ENCODE data around the gene RPL23. TPM values are rescaled to one million over a fixed set of nuclear protein-coding genes. Genes with fewer than 3 reads are reported as not detected.

RPL23 gene
- total and polyA plus RNA-seq, 2 experiments from 2014 or later = 877 to 4,267 TPM

DNA sequence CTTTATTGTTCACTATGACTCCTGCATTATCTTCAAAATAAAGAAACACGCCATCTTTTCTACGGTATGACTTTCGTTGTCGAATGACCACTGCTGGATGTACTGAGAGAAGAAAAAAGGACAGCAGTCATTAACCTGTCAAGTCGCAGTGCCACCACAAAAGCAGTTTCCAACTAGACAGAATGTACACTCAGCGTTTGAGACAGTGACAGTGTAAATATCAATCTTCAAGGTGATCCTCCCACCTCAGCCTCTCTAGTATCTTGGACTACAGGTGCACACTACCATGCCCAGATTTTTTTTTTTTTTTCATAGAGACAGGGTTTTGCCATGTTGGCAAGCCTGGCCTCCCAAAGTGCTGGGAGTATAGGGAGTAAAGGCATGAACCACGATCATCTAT lies 3.1 kb downstream of the RPL23 start (continued):
- TF ChIP-seq, protein P1, sequence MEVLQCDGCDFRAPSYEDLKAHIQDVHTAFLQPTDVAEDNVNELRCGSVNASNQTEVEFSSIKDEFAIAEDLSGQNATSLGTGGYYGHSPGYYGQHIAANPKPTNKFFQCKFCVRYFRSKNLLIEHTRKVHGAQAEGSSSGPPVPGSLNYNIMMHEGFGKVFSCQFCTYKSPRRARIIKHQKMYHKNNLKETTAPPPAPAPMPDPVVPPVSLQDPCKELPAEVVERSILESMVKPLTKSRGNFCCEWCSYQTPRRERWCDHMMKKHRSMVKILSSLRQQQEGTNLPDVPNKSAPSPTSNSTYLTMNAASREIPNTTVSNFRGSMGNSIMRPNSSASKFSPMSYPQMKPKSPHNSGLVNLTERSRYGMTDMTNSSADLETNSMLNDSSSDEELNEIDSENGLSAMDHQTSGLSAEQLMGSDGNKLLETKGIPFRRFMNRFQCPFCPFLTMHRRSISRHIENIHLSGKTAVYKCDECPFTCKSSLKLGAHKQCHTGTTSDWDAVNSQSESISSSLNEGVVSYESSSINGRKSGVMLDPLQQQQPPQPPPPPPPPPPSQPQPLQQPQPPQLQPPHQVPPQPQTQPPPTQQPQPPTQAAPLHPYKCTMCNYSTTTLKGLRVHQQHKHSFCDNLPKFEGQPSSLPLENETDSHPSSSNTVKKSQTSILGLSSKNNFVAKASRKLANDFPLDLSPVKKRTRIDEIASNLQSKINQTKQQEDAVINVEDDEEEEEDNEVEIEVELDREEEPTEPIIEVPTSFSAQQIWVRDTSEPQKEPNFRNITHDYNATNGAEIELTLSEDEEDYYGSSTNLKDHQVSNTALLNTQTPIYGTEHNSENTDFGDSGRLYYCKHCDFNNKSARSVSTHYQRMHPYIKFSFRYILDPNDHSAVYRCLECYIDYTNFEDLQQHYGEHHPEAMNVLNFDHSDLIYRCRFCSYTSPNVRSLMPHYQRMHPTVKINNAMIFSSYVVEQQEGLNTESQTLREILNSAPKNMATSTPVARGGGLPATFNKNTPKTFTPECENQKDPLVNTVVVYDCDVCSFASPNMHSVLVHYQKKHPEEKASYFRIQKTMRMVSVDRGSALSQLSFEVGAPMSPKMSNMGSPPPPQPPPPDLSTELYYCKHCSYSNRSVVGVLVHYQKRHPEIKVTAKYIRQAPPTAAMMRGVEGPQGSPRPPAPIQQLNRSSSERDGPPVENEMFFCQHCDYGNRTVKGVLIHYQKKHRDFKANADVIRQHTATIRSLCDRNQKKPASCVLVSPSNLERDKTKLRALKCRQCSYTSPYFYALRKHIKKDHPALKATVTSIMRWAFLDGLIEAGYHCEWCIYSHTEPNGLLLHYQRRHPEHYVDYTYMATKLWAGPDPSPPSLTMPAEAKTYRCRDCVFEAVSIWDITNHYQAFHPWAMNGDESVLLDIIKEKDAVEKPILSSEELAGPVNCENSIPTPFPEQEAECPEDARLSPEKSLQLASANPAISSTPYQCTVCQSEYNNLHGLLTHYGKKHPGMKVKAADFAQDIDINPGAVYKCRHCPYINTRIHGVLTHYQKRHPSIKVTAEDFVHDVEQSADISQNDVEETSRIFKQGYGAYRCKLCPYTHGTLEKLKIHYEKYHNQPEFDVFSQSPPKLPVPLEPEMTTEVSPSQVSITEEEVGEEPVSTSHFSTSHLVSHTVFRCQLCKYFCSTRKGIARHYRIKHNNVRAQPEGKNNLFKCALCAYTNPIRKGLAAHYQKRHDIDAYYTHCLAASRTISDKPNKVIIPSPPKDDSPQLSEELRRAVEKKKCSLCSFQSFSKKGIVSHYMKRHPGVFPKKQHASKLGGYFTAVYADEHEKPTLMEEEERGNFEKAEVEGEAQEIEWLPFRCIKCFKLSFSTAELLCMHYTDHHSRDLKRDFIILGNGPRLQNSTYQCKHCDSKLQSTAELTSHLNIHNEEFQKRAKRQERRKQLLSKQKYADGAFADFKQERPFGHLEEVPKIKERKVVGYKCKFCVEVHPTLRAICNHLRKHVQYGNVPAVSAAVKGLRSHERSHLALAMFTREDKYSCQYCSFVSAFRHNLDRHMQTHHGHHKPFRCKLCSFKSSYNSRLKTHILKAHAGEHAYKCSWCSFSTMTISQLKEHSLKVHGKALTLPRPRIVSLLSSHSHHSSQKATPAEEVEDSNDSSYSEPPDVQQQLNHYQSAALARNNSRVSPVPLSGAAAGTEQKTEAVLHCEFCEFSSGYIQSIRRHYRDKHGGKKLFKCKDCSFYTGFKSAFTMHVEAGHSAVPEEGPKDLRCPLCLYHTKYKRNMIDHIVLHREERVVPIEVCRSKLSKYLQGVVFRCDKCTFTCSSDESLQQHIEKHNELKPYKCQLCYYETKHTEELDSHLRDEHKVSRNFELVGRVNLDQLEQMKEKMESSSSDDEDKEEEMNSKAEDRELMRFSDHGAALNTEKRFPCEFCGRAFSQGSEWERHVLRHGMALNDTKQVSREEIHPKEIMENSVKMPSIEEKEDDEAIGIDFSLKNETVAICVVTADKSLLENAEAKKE (CRISPR knock-in tag; IDR thresholded peaks at IDR 0.05) = no peak
- TF ChIP-seq, protein P2, sequence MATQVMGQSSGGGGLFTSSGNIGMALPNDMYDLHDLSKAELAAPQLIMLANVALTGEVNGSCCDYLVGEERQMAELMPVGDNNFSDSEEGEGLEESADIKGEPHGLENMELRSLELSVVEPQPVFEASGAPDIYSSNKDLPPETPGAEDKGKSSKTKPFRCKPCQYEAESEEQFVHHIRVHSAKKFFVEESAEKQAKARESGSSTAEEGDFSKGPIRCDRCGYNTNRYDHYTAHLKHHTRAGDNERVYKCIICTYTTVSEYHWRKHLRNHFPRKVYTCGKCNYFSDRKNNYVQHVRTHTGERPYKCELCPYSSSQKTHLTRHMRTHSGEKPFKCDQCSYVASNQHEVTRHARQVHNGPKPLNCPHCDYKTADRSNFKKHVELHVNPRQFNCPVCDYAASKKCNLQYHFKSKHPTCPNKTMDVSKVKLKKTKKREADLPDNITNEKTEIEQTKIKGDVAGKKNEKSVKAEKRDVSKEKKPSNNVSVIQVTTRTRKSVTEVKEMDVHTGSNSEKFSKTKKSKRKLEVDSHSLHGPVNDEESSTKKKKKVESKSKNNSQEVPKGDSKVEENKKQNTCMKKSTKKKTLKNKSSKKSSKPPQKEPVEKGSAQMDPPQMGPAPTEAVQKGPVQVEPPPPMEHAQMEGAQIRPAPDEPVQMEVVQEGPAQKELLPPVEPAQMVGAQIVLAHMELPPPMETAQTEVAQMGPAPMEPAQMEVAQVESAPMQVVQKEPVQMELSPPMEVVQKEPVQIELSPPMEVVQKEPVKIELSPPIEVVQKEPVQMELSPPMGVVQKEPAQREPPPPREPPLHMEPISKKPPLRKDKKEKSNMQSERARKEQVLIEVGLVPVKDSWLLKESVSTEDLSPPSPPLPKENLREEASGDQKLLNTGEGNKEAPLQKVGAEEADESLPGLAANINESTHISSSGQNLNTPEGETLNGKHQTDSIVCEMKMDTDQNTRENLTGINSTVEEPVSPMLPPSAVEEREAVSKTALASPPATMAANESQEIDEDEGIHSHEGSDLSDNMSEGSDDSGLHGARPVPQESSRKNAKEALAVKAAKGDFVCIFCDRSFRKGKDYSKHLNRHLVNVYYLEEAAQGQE (IDR thresholded peaks at IDR 0.05; ENCODE audit: unreplicated experiment) = no peak
- TF ChIP-seq EZH2phosphoT487 (IDR thresholded peaks at IDR 0.05; ENCODE audit: unreplicated experiment) (no peak), STAT1 (IDR thresholded peaks at IDR 0.05; ENCODE audit: unreplicated experiment) (no peak), CREB1 (CRISPR knock-in tag; IDR thresholded peaks at IDR 0.05; ENCODE audit: low read depth) (no peak), NANOG (IDR thresholded peaks at IDR 0.05; ENCODE audit: borderline replicate concordance) (no peak)

All from GM23338 (cell line).